MCF 10A (cell line): ENCODE results near the gene EIF6. TPM values are rescaled to one million over a fixed set of nuclear protein-coding genes. Genes with fewer than 3 reads are reported as not detected.

Experiments
- BruUV-seq: library from RNA; stranded (reverse); fragments of 400-500 nt; replicated peaks from 2 replicates; lab custom pipeline; 2021; lab: Mats Ljungman, UMichigan
- CTCF ChIA-PET: fragments of 300-600 bp; sonication (Branson Sonifier 250); formaldehyde crosslinking; extraction: SDS; loops from one replicate; lab custom pipeline; 2021; ENCODE audit warnings: antibody characterized with exemption, inconsistent platforms; lab: Yijun Ruan, JAX
- POLR2A ChIA-PET: fragments of 300-600, 350-650 bp; sonication (Branson Sonifier 250); formaldehyde crosslinking; extraction: SDS; loops from one replicate; lab custom pipeline; 2020; ENCODE audit warnings: antibody characterized with exemption, inconsistent platforms; lab: Yijun Ruan, JAX
- DNase-seq: peaks from one replicate; pipeline ENCODE4 v3.0.0-alpha.2; 2018; ENCODE audit not compliant: unreplicated experiment
- H3K27ac Mint-ChIP-seq: one replicate; pipeline ENCODE4 v1.8.0; 2022; ENCODE audit warnings: mild to moderate bottlenecking, low read depth, mixed read lengths; ENCODE audit not compliant: unreplicated experiment
- H3K27me3 Mint-ChIP-seq: one replicate; pipeline ENCODE4 v1.8.0; 2022; ENCODE audit warnings: mixed read lengths; ENCODE audit not compliant: insufficient read depth, unreplicated experiment
- H3K36me3 Mint-ChIP-seq: one replicate; pipeline ENCODE4 v1.8.0; 2022; ENCODE audit warnings: mild to moderate bottlenecking, moderate library complexity, mixed read lengths; ENCODE audit not compliant: insufficient read depth, unreplicated experiment
- H3K4me1 Mint-ChIP-seq: one replicate; pipeline ENCODE4 v1.8.0; 2022; ENCODE audit warnings: mixed read lengths; ENCODE audit not compliant: insufficient read depth, unreplicated experiment
- H3K4me3 Mint-ChIP-seq: one replicate; pipeline ENCODE4 v1.8.0; 2022; ENCODE audit warnings: mild to moderate bottlenecking, moderate library complexity, mixed read lengths; ENCODE audit not compliant: unreplicated experiment
- H3K9me3 Mint-ChIP-seq: one replicate; pipeline ENCODE4 v1.8.0; 2022; ENCODE audit warnings: mixed read lengths; ENCODE audit not compliant: unreplicated experiment
- intact Hi-C: fragments of 100-400 bp; cut with micrococcal nuclease; formaldehyde crosslinking; loops from 2 replicates; pipeline ENCODE4 v1.14.1; 2022
- total RNA-seq: library from RNA; stranded (reverse); gene quantifications from 2 replicates; pipeline ENCODE4 v1.2.3, GENCODE V29; 2022
- TF ChIP-seq, protein P1 (sequence below): fragments of 200-600 bp; IDR thresholded peaks from one replicate; pipeline ENCODE4 v1.8.0; 2022; ENCODE audit warnings: antibody characterized with exemption, mild to moderate bottlenecking; ENCODE audit not compliant: unreplicated experiment

EIF6 gene
- total RNA-seq, 1 experiment from 2014 or later, result 322 TPM

DNA sequence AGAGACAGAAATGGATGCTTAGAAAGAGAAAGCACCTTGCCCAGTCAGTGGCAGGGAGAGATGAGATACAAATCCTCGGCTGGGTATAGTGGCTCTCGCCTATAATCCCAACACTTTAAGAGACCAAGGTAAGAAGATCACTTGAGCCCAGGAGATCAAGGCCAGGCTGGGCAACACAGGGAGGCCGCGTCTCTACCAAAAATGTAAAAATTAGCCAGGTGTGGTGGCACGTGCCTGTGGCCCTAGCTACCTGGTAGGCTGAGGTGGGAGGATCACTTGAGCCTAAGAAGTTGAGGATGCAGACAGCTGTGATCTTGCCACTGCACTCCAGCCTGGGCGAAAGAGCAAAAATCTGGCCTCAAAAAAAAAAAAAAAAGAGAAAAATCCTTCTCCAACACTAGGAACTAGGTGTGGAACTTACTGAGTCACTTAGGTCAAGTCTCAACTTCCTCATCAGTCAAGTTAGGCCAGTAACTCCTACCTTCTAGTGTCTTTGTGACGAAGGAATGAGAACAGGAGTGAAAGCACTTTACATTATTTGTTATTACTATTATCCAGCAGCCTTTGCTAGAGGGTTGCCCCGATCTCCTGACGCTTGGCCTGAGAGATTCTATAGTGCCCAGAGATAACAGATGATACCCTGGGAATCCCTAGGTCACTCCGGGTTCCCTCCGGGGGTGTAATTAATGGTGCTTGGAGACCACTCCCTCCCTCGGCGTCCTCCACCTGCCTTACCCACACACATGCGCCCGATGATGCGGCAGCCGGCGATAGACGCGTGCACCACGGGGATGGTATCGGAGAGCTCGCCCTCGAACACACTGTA lies 918 bp downstream of the EIF6 start:
- no peaks in the 10 kb centered on the region for H3K9me3 Mint-ChIP-seq
- no peaks in the 10 kb centered on the region for H3K27me3 Mint-ChIP-seq
- H3K27ac Mint-ChIP-seq, result peak overlapping the region; percentile 90
- ChIA-PET CTCF (interaction anchor here (0.5 to 3.6 kb wide), 12 partner anchors 12 to 1063 kb away, joined by 3 to 55 read pairs (median 3); no protein-coding TSS in a partner anchor), POLR2A (interaction anchor here (0.5 to 3.7 kb wide), 29 partner anchors 7 to 670 kb away, joined by 3 to 121 read pairs (median 4); partner anchors contain the start of genes CEP250, EDEM2, SCAND1 and UQCC1)
- no peak for DNase-seq
- H3K36me3 Mint-ChIP-seq, result peaks cover 46% of the 10 kb centered on the region
- peaks cover 32% of the 10 kb centered on the region for H3K4me1 Mint-ChIP-seq
- peak overlapping the region; percentile 89 for H3K4me3 Mint-ChIP-seq
- intact Hi-C loops, result no loop called here
- TSS peak; percentile 57 for BruUV-seq
- TF ChIP-seq, protein P1, sequence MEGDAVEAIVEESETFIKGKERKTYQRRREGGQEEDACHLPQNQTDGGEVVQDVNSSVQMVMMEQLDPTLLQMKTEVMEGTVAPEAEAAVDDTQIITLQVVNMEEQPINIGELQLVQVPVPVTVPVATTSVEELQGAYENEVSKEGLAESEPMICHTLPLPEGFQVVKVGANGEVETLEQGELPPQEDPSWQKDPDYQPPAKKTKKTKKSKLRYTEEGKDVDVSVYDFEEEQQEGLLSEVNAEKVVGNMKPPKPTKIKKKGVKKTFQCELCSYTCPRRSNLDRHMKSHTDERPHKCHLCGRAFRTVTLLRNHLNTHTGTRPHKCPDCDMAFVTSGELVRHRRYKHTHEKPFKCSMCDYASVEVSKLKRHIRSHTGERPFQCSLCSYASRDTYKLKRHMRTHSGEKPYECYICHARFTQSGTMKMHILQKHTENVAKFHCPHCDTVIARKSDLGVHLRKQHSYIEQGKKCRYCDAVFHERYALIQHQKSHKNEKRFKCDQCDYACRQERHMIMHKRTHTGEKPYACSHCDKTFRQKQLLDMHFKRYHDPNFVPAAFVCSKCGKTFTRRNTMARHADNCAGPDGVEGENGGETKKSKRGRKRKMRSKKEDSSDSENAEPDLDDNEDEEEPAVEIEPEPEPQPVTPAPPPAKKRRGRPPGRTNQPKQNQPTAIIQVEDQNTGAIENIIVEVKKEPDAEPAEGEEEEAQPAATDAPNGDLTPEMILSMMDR, result no peak

DNA sequence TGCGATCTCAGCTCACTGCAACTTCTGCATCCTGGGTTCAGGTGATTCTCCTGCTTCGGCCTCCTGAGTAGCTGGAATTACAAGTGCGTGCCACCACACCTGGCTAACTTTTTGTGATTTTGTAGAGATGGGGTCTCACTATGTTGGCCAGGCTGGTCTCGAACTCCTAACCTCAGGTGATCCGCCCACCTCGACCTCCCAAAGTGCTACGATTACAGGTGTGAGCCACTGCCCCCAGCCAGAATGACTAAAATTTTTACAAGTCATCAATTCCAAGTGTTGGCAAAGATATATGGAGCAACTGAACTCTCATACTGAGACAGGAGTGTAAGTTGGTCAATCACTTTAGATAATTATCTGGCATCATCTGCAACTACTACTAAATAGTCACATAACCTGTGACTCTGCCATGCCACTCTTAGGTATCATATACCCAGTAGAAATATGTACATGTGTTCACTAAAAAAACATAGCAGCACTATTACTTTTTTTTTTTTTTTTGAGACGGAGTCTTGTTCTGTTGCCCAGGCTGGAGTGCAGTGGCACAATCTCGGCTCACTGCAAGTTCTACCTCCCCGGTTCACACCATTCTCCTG lies 3.0 kb downstream of the EIF6 start:
- peaks cover 66% of the 10 kb centered on the region for H3K36me3 Mint-ChIP-seq
- ChIA-PET CTCF (interaction anchor here (0.7 to 3.6 kb wide), 6 partner anchors 23 to 516 kb away, joined by 3 to 55 read pairs (median 6); partner anchors contain the start of gene GDF5), POLR2A (interaction anchor here (1.0 to 7.3 kb wide), 6 partner anchors 24 to 173 kb away, joined by 3 to 121 read pairs (median 6); partner anchors contain the start of genes CEP250, EDEM2 and UQCC1)
- H3K27me3 Mint-ChIP-seq, result no peaks in the 10 kb centered on the region
- TF ChIP-seq, protein P1, result no peak
- H3K4me1 Mint-ChIP-seq, result peaks cover 40% of the 10 kb centered on the region
- intact Hi-C loops, result no loop called here
- BruUV-seq, result no TSS peak
- no peak overlapping the region for H3K27ac Mint-ChIP-seq
- no peak overlapping the region for H3K4me3 Mint-ChIP-seq
- no peaks in the 10 kb centered on the region for H3K9me3 Mint-ChIP-seq
- DNase-seq, result no peak

DNA sequence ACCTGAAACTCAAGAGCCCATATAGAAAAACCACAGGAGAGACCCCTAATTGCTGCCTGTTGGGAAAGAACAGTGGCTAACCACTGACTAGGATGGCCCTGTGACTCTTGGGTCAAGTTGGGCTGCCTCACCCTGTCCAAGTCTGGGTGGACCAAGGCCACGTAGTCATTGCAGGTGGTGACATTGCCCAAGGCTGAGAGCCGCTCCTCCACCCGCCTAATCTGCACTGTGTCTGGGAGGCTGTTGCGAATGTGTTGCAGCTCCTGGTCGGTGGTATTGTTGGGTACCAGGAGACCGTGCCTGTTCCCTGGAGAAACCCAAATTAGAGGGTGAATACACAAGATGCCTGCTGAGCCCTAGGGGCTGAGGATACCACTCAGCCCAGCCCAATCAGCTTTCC lies 4.0 kb downstream of the EIF6 start:
- no peak overlapping the region for H3K27ac Mint-ChIP-seq
- no peaks in the 10 kb centered on the region for H3K27me3 Mint-ChIP-seq
- CTCF ChIA-PET, result interaction anchor here (0.6 to 3.5 kb wide), 5 partner anchors 11 to 166 kb away, joined by 3 to 22 read pairs (median 7); partner anchors contain the start of gene GDF5
- DNase-seq, result no peak
- no TSS peak for BruUV-seq
- no peak overlapping the region for H3K4me3 Mint-ChIP-seq
- TF ChIP-seq, protein P1, result no peak
- H3K9me3 Mint-ChIP-seq, result no peaks in the 10 kb centered on the region
- intact Hi-C loops, result no loop called here
- POLR2A ChIA-PET, result interaction anchor here (0.6 to 7.3 kb wide), 6 partner anchors 9 to 456 kb away, joined by 3 to 92 read pairs (median 3); partner anchors contain the start of gene CEP250
- H3K4me1 Mint-ChIP-seq, result peaks cover 33% of the 10 kb centered on the region
- peaks cover 67% of the 10 kb centered on the region for H3K36me3 Mint-ChIP-seq
